H1 (cell line): Measurements from ENCODE around the gene KCNMB1. TPM values are rescaled to one million over a fixed set of nuclear protein-coding genes. Genes with fewer than 3 reads are reported as not detected.

Experiments used
- CTCF ChIA-PET: fragments of 300-600 bp; sonication (Branson Sonifier 250); formaldehyde crosslinking; loops from one replicate; lab custom pipeline; 2021; ENCODE audit not compliant: partially characterized antibody; lab: Charles Lee
- POLR2A ChIA-PET: fragments of 300-600 bp; sonication (Branson Sonifier 250); formaldehyde crosslinking; loops from one replicate; lab custom pipeline; 2021; ENCODE audit warnings: inconsistent platforms; ENCODE audit not compliant: partially characterized antibody; lab: Charles Lee
- DNase-seq, 2 experiments: peaks; one replicate each; pipeline versions ENCODE4 v3.0.0 to v3.0.0-alpha.2; 2010 to 2022; ENCODE audit warnings: low spot score in 2 of 2, low read depth in 1 of 2, mixed read lengths in 1 of 2
- FAIRE-seq: peaks from 2 replicates; lab custom pipeline; 2011; peaks lifted over from hg19 to GRCh38; lab: Jason Lieb, UNC
- H2AFZ ChIP-seq: 2 replicates; pipeline ENCODE4 v1.8.1; 2012; ENCODE audit warnings: low read length, inconsistent platforms
- H2AK5ac ChIP-seq: 2 replicates; pipeline ENCODE4 v1.6.1; 2013; ENCODE audit warnings: low read depth, low read length
- H2BK120ac ChIP-seq: replicated peaks from 2 replicates; pipeline ENCODE3; 2013; ENCODE audit warnings: low read depth, low read length, inconsistent platforms
- H2BK12ac ChIP-seq: 2 replicates; pipeline ENCODE4 v1.6.1; 2013; ENCODE audit warnings: low read depth, low read length
- H2BK15ac ChIP-seq: 2 replicates; pipeline ENCODE4 v1.6.1; 2013; ENCODE audit warnings: low read length
- H2BK20ac ChIP-seq: 2 replicates; pipeline ENCODE4 v1.6.1; 2013; ENCODE audit warnings: low read length
- H2BK5ac ChIP-seq: 2 replicates; pipeline ENCODE4 v1.6.1; 2013; ENCODE audit warnings: low read depth, low read length
- H3K14ac ChIP-seq: 2 replicates; pipeline ENCODE4 v1.6.1; 2013; ENCODE audit warnings: inconsistent platforms; ENCODE audit not compliant: insufficient read length
- H3K18ac ChIP-seq: 2 replicates; pipeline ENCODE4 v1.6.1; 2013; ENCODE audit warnings: low read length; ENCODE audit errors: extremely low read depth
- H3K23ac ChIP-seq: 2 replicates; pipeline ENCODE4 v1.6.1; 2013; ENCODE audit warnings: inconsistent platforms; ENCODE audit not compliant: insufficient read length
- H3K23me2 ChIP-seq: 2 replicates; pipeline ENCODE4 v1.6.1; 2013; ENCODE audit warnings: low read depth, low read length
- H3K27ac ChIP-seq: 2 replicates; pipeline ENCODE4 v1.6.1; 2011; ENCODE audit warnings: low read depth, low read length, inconsistent platforms
- H3K27me3 ChIP-seq, 4 experiments: replicated peaks in 1 of 4; 1 replicate in 1 of 4; 2 replicates in 3 of 4; pipeline versions ENCODE4 v1.6.1 to v1.8.1; 2011 to 2013; ENCODE audit warnings: low read length in 3 of 4, mild to moderate bottlenecking in 3 of 4, inconsistent platforms in 2 of 4, mixed read lengths in 2 of 4, moderate library complexity in 1 of 4; ENCODE audit not compliant: control insufficient read depth in 3 of 4, insufficient read depth in 3 of 4; ENCODE audit errors: extremely low read depth in 1 of 4
- H3K36me3 ChIP-seq, 4 experiments: 2 replicates each; pipeline versions ENCODE4 v1.6.1 to v1.8.1; 2011 to 2013; ENCODE audit warnings: mild to moderate bottlenecking in 4 of 4, low read length in 3 of 4, moderate library complexity in 2 of 4, control low read depth in 1 of 4, inconsistent platforms in 1 of 4; ENCODE audit not compliant: insufficient read depth in 4 of 4, control insufficient read depth in 2 of 4
- H3K4ac ChIP-seq: replicated peaks from 2 replicates; pipeline ENCODE3; 2013; ENCODE audit warnings: low read length, low read depth, mixed read lengths, inconsistent platforms; ENCODE audit not compliant: insufficient read length
- H3K4me1 ChIP-seq, 4 experiments: replicated peaks in 1 of 4; 1 replicate in 1 of 4; 2 replicates in 3 of 4; pipeline versions ENCODE4 v1.6.1 to v1.8.1; 2011 to 2013; ENCODE audit warnings: low read length in 3 of 4, inconsistent platforms in 2 of 4, mixed read lengths in 1 of 4; ENCODE audit not compliant: insufficient read depth in 4 of 4, control insufficient read depth in 3 of 4
- H3K4me2 ChIP-seq, 2 experiments: 2 replicates each; pipeline versions ENCODE4 v1.6.1 to v1.8.1; 2011 to 2013; ENCODE audit warnings: low read depth in 2 of 2, low read length in 2 of 2, control low read depth in 1 of 2, inconsistent platforms in 1 of 2, mild to moderate bottlenecking in 1 of 2; ENCODE audit not compliant: insufficient read depth in 1 of 2
- H3K4me3 ChIP-seq, 4 experiments: fragments of 200-600, 300-600 bp in 1 of 4; sonication (generic), shearing (Covaris generic), sonication (Bioruptor Twin) in 1 of 4; 2 replicates each; pipeline versions ENCODE4 v1.5.1 to v1.8.1; 2011 to 2016; ENCODE audit warnings: low read length in 4 of 4, low read depth in 3 of 4, control low read depth in 2 of 4, inconsistent platforms in 2 of 4, mild to moderate bottlenecking in 2 of 4, mixed read lengths in 1 of 4, moderate library complexity in 1 of 4; ENCODE audit not compliant: insufficient read depth in 2 of 4; ENCODE audit errors: extremely low read depth in 1 of 4
- H3K56ac ChIP-seq: replicated peaks from 2 replicates; pipeline ENCODE3; 2013; ENCODE audit warnings: low read depth, mild to moderate bottlenecking, mixed read lengths, low read length, inconsistent platforms; ENCODE audit not compliant: insufficient read length
- H3K79me1 ChIP-seq: 2 replicates; pipeline ENCODE4 v1.6.1; 2013; ENCODE audit warnings: low read depth, low read length, control low read depth
- H3K79me2 ChIP-seq, 2 experiments: 2 replicates each; pipeline versions ENCODE4 v1.6.1 to v1.8.1; 2012 to 2013; ENCODE audit warnings: low read length in 2 of 2, mild to moderate bottlenecking in 2 of 2, inconsistent platforms in 1 of 2; ENCODE audit not compliant: insufficient read depth in 2 of 2, control insufficient read depth in 1 of 2
- H3K9ac ChIP-seq, 4 experiments: replicated peaks in 1 of 4; 1 replicate in 1 of 4; 2 replicates in 3 of 4; pipeline versions ENCODE4 v1.6.1 to v1.8.1; 2011 to 2013; ENCODE audit warnings: low read depth in 3 of 4, low read length in 3 of 4, control low read depth in 2 of 4, mild to moderate bottlenecking in 2 of 4, moderate library complexity in 2 of 4, inconsistent platforms in 1 of 4; ENCODE audit errors: extremely low read depth in 1 of 4
- H3K9me3 ChIP-seq, 2 experiments: 2 replicates each; pipeline versions ENCODE4 v1.6.1 to v1.8.1; 2012 to 2013; ENCODE audit warnings: mild to moderate bottlenecking in 2 of 2, moderate library complexity in 2 of 2, control low read depth in 1 of 2, inconsistent platforms in 1 of 2, low read depth in 1 of 2, low read length in 1 of 2, mixed read lengths in 1 of 2; ENCODE audit not compliant: insufficient read depth in 2 of 2
- H4K20me1 ChIP-seq, 2 experiments: replicated peaks in 1 of 2; 2 replicates each; pipeline versions ENCODE3 to v1.8.1; 2011 to 2013; ENCODE audit warnings: inconsistent platforms in 2 of 2, low read length in 2 of 2, mild to moderate bottlenecking in 1 of 2; ENCODE audit not compliant: insufficient read depth in 2 of 2, control insufficient read depth in 1 of 2
- H4K5ac ChIP-seq: 2 replicates; pipeline ENCODE4 v1.6.1; 2013; ENCODE audit warnings: low read length, low read depth, mixed read lengths, inconsistent platforms; ENCODE audit not compliant: insufficient read length
- H4K8ac ChIP-seq: 2 replicates; pipeline ENCODE4 v1.8.0; 2013; ENCODE audit warnings: mild to moderate bottlenecking, moderate library complexity, low read length, inconsistent platforms; ENCODE audit not compliant: insufficient read depth; ENCODE audit errors: extremely low read depth
- H4K91ac ChIP-seq: replicated peaks from 2 replicates; pipeline ENCODE3; 2013; ENCODE audit warnings: low read length, mixed read lengths, inconsistent platforms; ENCODE audit not compliant: insufficient read length
- BACH1 ChIP-seq: IDR thresholded peaks from 2 replicates; pipeline ENCODE4 v1.6.1; 2012; ENCODE audit warnings: low read length, improper control_type of control experiment
- EGR1 ChIP-seq: IDR thresholded peaks from 2 replicates; pipeline ENCODE4 v1.6.1; 2011; ENCODE audit warnings: low read depth, low read length, borderline replicate concordance
- EZH2 ChIP-seq: fragments of 200-600 bp; sonication (generic); IDR thresholded peaks from 2 replicates; pipeline ENCODE4 v1.7.1; 2012; ENCODE audit warnings: low read depth, mild to moderate bottlenecking, moderate library complexity, low read length, inconsistent platforms; ENCODE audit not compliant: severe bottlenecking
- HDAC6 ChIP-seq: IDR thresholded peaks from one replicate; pipeline ENCODE4 v1.7.1; 2012; ENCODE audit warnings: low read depth, mild to moderate bottlenecking, inconsistent platforms, low read length, moderate library complexity
- KDM4A ChIP-seq: IDR thresholded peaks from one replicate; pipeline ENCODE4 v1.7.1; 2012; ENCODE audit warnings: low read depth, mild to moderate bottlenecking, moderate library complexity, low read length, inconsistent platforms; ENCODE audit not compliant: severe bottlenecking
- KDM5A ChIP-seq: fragments of 200-600 bp; IDR thresholded peaks from 2 replicates; pipeline ENCODE4 v1.7.1; 2012; ENCODE audit warnings: mild to moderate bottlenecking, low read length, inconsistent platforms, mixed read lengths
- MAFK ChIP-seq: IDR thresholded peaks from 2 replicates; pipeline ENCODE4 v1.6.1; 2012; ENCODE audit warnings: low read depth, mild to moderate bottlenecking, improper control_type of control experiment, low read length
- RFX5 ChIP-seq: IDR thresholded peaks from 2 replicates; pipeline ENCODE4 v1.6.1; 2011; ENCODE audit warnings: low read depth, low read length, improper control_type of control experiment, borderline replicate concordance
- SAP30 ChIP-seq: fragments of 300-600 bp; sonication (generic); IDR thresholded peaks from 2 replicates; pipeline ENCODE4 v1.7.1; 2012; ENCODE audit warnings: low read length, moderate library complexity, mild to moderate bottlenecking, inconsistent platforms; ENCODE audit not compliant: insufficient read depth, insufficient replicate concordance
- SP4 ChIP-seq: IDR thresholded peaks from 2 replicates; pipeline ENCODE4 v1.6.1; 2012; ENCODE audit warnings: low read length, inconsistent platforms
- TBP ChIP-seq: IDR thresholded peaks from 2 replicates; pipeline ENCODE4 v1.6.1; 2011; ENCODE audit warnings: low read depth, low read length, improper control_type of control experiment
- WGBS, 2 experiments: shearing (Covaris generic) in 1 of 2; methylation state at CpG; one replicate each; pipeline versions ENCODE4 v1.1.6 to v1.1.7; 2013 to 2015; ENCODE audit warnings: low lambda C conversion rate in 2 of 2, mixed read lengths in 2 of 2, inconsistent platforms in 1 of 2, low coverage in 1 of 2, missing lambda C conversion rate in 1 of 2; ENCODE audit not compliant: insufficient replicate concordance in 2 of 2, insufficient coverage in 1 of 2, insufficient read length in 1 of 2; ENCODE audit errors: extremely low coverage in 1 of 2, missing lambda C conversion rate in 1 of 2; 5-methylcytosine and 5-hydroxymethylcytosine counted together
- polyA plus RNA-seq, 7 experiments: library from polyadenylated mRNA; depleted of rRNA in 3 of 7; stranded (reverse) in 5 of 7; unstranded in 2 of 7; fragments of >200 nt in 5 of 7; fragments of 200-250 nt in 2 of 7; gene quantifications; 1 replicate in 5 of 7; 2 replicates in 1 of 7; 4 replicates in 1 of 7; pipeline versions ENCODE4 v1.2.1 to v1.2.3, GENCODE V29; 2011 to 2013; ENCODE audit warnings: missing spikeins in 2 of 7, mixed read lengths in 2 of 7
- total RNA-seq: library from RNA; stranded (reverse); fragmentation: NEBNext Ultra II Directional; extraction: Animal tissue kit (Norgen Biotek cat#: 25700); gene quantifications from 2 replicates; pipeline ENCODE4 v1.2.1, GENCODE V29; 2021
- TF ChIP-seq, protein P1 (sequence below): IDR thresholded peaks from 2 replicates; pipeline ENCODE4 v1.6.1; 2011; ENCODE audit warnings: low read length, improper control_type of control experiment

Gene KCNMB1
- total and polyA plus RNA-seq, 2 of the 8 experiments (the other 6 are each of a cell fraction or from before 2014, with no cell fraction given): 0.08 to 0.19 TPM

- no peak overlapping the region for H2BK15ac ChIP-seq
- no peaks in the 10 kb centered on the region for H3K79me1 ChIP-seq
- no peak overlapping the region for H3K4me2 ChIP-seq
- no peak overlapping the region for H3K56ac ChIP-seq
- H4K91ac ChIP-seq: no peak overlapping the region
- no peak overlapping the region for H4K5ac ChIP-seq
- no peak overlapping the region for H4K8ac ChIP-seq
- no peaks in the 10 kb centered on the region for H3K9me3 ChIP-seq
- no peaks in the 10 kb centered on the region for H3K79me2 ChIP-seq
- H3K36me3 ChIP-seq: no peaks in the 10 kb centered on the region
- H2AFZ ChIP-seq: no peak overlapping the region
- H2BK12ac ChIP-seq: peak overlapping the region; percentile 13; the same call in 1 of the 2 replicates
- CTCF ChIA-PET: interaction anchor here (0.9 to 2.1 kb wide), 12 partner anchors 10 to 215 kb away, joined by 3 to 6 read pairs (median 4); no protein-coding TSS in a partner anchor
- no peak overlapping the region; the same call in 1 of the 2 replicates for H2AK5ac ChIP-seq
- H3K23ac ChIP-seq: no peak overlapping the region
- H2BK20ac ChIP-seq: no peak overlapping the region
- H3K27me3 ChIP-seq: no peaks in the 10 kb centered on the region
- no peak overlapping the region for H3K14ac ChIP-seq
- no peak overlapping the region for H2BK5ac ChIP-seq
- H3K27ac ChIP-seq: no peak overlapping the region
- WGBS, 2 experiments: 82% methylated on average over 4 of the region's 4 CpGs; no CpG with 5 or more reads in 1 of the 2 experiments
- POLR2A ChIA-PET: no interaction called here
- no peak overlapping the region for H3K4me3 ChIP-seq
- H2BK120ac ChIP-seq: no peak overlapping the region
- no peaks in the 10 kb centered on the region for H3K23me2 ChIP-seq
- no peak overlapping the region for H3K4ac ChIP-seq
- no peak for DNase-seq
- no peak for FAIRE-seq
- H3K4me1 ChIP-seq: peaks cover 0 to 2% (median 0%) of the 10 kb centered on the region in 4 experiments; a peak in 3 of 7 replicates
- H3K9ac ChIP-seq: no peak overlapping the region; a peak in 1 of 7 replicates
- H4K20me1 ChIP-seq: no peaks in the 10 kb centered on the region
- H3K18ac ChIP-seq: no peak overlapping the region
- TF ChIP-seq SAP30: no peak
- no peak for TF ChIP-seq HDAC6
- no peak for TF ChIP-seq KDM5A
- no peak for TF ChIP-seq RFX5
- no peak for TF ChIP-seq EZH2
- no peak for TF ChIP-seq TBP
- TF ChIP-seq BACH1: no peak
- TF ChIP-seq MAFK: no peak
- no peak for TF ChIP-seq SP4
- no peak for TF ChIP-seq EGR1
- TF ChIP-seq KDM4A: no peak
- TF ChIP-seq, protein P1, sequence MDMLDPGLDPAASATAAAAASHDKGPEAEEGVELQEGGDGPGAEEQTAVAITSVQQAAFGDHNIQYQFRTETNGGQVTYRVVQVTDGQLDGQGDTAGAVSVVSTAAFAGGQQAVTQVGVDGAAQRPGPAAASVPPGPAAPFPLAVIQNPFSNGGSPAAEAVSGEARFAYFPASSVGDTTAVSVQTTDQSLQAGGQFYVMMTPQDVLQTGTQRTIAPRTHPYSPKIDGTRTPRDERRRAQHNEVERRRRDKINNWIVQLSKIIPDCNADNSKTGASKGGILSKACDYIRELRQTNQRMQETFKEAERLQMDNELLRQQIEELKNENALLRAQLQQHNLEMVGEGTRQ: no peak
Observed at GRCh38 chr5:170416526-170416925, 27.4 kb upstream of the KCNMB1 start.
